HG02571 (cell line): ENCODE results near the gene TMEM219.

Source experiments
- ATAC-seq: cut with Tn5 transposase; IDR thresholded peaks from one replicate; pipeline ENCODE4 v1.9.1; 2021; ENCODE audit warnings: mild to moderate bottlenecking, moderate library complexity; ENCODE audit not compliant: unreplicated experiment

Gene TMEM219

GRCh38 chr16:29978564-29979270 is 16.8 kb downstream of the TMEM219 start:
- no peak for ATAC-seq

GRCh38 chr16:29982560-29983419 is 20.9 kb downstream of the TMEM219 start:
- ATAC-seq: no peak

- no peak for ATAC-seq
Measured at GRCh38 chr16:29983420-29984136, 21.7 kb downstream of the TMEM219 start.

- ATAC-seq: no peak
Measured at GRCh38 chr16:29984137-29984763, 22.4 kb downstream of the TMEM219 start.

- no peak for ATAC-seq
Measured at GRCh38 chr16:29984764-29985147, 22.9 kb downstream of the TMEM219 start.

GRCh38 chr16:29985271-29985811 is 23.5 kb downstream of the TMEM219 start:
- ATAC-seq: no peak

GRCh38 chr16:29986231-29986630 is 24.4 kb downstream of the TMEM219 start:
- no peak for ATAC-seq

GRCh38 chr16:29986931-29987330 is 25.1 kb downstream of the TMEM219 start:
- no peak for ATAC-seq

GRCh38 chr16:29987371-29988085 is 25.6 kb downstream of the TMEM219 start:
- ATAC-seq: no peak

- no peak for ATAC-seq
Measured at GRCh38 chr16:29988346-29989075, 26.6 kb downstream of the TMEM219 start.

GRCh38 chr16:29989111-29989858 is 27.4 kb downstream of the TMEM219 start:
- ATAC-seq: no peak

- ATAC-seq: no peak
Measured at GRCh38 chr16:29990034-29990433, 28.2 kb downstream of the TMEM219 start.

GRCh38 chr16:29990883-29991570 is 29.1 kb downstream of the TMEM219 start:
- ATAC-seq: no peak

- no peak for ATAC-seq
Measured at GRCh38 chr16:29991571-29991904, 29.7 kb downstream of the TMEM219 start.

GRCh38 chr16:29992344-29992967 is 30.6 kb downstream of the TMEM219 start:
- no peak for ATAC-seq

- ATAC-seq: no peak
Measured at GRCh38 chr16:29993191-29993902, 31.5 kb downstream of the TMEM219 start.

- ATAC-seq: no peak
Measured at GRCh38 chr16:29993903-29994599, 32.2 kb downstream of the TMEM219 start.
